RKO (cell line): ENCODE measurements around the gene DHRS7B.

Source experiments
- DNase-seq: peaks from one replicate; pipeline ENCODE4 v3.0.0-alpha.2; 2016; ENCODE audit warnings: low spot score

DHRS7B gene

GRCh38 chr17:21239680-21240368 is 113.1 kb downstream of the DHRS7B start:
- DNase-seq: peak; percentile 58

- no peak for DNase-seq
Measured at GRCh38 chr17:21240369-21241055, 113.7 kb downstream of the DHRS7B start.
